GM12872 (cell line): ENCODE measurements around the gene AKT1.

Experiments used
- TF ChIP-seq, protein P1 (sequence below): IDR thresholded peaks from 3 replicates; pipeline ENCODE4 v1.5.1; 2011; ENCODE audit warnings: low read depth, mild to moderate bottlenecking, low read length, moderate library complexity; ENCODE audit not compliant: insufficient read depth

The AKT1 gene

DNA sequence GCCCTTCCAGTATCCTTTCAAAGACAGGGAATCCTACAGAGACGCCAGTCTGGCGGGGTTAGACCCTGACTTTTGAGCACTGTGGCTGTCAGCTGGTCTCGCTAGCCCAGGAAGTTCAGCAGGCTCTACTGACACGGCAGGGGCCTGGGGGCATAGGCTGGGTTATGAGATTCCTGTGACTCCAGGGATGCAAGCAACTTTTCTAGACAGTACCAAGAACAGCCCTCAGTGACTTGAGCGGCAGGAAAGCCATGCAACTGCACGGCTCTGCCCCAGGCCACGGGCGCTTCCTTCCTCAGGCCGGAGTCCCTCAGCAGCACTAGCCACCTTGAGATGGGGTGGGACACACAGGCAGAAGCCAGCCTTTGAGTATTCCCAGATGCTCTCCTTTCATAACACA is 47.7 kb downstream of the AKT1 start:
- TF ChIP-seq, protein P1, sequence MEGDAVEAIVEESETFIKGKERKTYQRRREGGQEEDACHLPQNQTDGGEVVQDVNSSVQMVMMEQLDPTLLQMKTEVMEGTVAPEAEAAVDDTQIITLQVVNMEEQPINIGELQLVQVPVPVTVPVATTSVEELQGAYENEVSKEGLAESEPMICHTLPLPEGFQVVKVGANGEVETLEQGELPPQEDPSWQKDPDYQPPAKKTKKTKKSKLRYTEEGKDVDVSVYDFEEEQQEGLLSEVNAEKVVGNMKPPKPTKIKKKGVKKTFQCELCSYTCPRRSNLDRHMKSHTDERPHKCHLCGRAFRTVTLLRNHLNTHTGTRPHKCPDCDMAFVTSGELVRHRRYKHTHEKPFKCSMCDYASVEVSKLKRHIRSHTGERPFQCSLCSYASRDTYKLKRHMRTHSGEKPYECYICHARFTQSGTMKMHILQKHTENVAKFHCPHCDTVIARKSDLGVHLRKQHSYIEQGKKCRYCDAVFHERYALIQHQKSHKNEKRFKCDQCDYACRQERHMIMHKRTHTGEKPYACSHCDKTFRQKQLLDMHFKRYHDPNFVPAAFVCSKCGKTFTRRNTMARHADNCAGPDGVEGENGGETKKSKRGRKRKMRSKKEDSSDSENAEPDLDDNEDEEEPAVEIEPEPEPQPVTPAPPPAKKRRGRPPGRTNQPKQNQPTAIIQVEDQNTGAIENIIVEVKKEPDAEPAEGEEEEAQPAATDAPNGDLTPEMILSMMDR: no peak

DNA sequence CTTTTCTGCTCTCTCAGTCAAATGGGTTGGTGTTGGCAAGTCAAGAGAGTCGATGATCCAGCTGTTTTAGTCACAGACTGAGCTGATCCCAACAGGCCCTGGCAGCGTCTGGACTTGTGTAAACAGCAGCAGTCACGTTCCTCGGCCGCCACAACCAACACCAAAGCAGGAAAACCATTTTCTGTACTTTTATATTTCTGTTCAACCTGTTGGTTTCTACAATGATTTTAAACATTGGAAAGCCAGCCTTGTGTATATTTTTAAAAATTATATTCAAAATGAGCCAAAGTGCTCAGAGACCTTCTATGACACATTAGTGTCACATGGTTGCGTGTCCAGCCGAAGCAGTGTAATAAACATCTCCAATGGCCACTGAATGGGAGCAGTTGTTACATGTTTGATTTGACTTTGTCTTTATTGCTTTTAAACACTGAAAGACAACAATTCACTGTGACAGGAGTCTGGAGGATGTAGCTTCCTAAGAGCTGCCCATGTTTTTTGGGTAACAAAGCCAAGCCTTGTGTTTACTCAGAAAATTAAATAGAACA is 48.5 kb downstream of the AKT1 start:
- TF ChIP-seq, protein P1: no peak

DNA sequence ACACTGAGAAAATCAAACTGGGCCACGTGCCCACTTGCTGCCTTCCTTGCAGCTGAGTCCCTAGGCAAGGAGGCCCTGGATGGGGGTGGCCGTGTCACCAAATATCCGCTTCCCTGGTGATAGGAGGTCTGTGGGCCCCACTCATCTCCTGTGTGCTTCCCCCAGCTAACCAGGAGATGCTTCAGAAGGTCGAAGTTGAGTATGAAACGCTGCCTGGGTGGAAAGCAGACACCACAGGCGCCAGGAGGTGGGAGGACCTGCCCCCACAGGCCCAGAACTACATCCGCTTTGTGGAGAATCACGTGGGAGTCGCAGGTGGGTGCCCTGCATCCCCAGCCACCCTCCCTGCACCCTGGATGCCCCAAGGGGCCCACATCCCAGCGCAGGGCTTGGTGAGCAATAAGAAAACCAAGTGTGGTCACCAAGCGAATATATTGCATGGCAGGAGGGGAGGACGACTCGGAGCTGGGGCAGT is 49.4 kb downstream of the AKT1 start:
- TF ChIP-seq, protein P1: no peak

DNA sequence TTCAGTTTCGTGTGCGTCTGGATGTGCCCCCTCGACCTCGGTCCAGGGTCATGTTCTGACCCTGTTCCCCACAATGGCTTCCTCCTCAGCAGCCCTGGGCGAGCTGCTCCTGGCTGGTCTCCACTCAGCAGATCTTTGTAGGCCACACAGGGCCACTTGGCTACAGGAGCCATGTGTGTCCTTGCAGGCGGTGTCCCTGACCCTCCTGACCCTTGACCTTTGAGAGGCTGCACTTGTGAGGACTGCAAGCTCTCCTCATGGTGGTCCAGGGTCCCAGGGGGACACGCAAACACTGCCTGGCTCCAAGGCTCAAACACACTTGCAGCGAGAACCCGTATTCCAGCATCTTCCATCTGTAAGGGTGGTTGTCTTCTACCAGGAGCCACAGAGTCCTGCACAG is 50.1 kb downstream of the AKT1 start:
- TF ChIP-seq, protein P1: no peak

DNA sequence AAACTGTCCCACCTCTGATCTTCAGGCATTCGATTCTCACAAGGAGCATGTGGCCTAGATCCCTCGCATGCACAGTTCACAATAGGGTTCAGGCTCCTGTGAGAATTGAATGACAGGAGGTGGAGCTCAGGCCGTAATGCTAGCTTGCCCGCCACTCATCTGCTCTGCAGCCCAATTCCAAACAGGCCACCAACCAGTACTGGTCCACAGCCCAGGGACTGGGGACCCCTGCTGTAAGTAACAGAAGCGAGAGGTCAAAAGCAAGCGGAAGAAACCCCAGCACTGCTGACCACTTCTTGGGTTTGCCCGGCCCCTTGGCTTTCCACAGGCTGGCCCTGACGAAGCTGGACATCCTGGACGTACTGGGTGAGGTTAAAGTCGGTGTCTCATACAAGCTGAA is 51.1 kb downstream of the AKT1 start:
- TF ChIP-seq, protein P1: no peak

DNA sequence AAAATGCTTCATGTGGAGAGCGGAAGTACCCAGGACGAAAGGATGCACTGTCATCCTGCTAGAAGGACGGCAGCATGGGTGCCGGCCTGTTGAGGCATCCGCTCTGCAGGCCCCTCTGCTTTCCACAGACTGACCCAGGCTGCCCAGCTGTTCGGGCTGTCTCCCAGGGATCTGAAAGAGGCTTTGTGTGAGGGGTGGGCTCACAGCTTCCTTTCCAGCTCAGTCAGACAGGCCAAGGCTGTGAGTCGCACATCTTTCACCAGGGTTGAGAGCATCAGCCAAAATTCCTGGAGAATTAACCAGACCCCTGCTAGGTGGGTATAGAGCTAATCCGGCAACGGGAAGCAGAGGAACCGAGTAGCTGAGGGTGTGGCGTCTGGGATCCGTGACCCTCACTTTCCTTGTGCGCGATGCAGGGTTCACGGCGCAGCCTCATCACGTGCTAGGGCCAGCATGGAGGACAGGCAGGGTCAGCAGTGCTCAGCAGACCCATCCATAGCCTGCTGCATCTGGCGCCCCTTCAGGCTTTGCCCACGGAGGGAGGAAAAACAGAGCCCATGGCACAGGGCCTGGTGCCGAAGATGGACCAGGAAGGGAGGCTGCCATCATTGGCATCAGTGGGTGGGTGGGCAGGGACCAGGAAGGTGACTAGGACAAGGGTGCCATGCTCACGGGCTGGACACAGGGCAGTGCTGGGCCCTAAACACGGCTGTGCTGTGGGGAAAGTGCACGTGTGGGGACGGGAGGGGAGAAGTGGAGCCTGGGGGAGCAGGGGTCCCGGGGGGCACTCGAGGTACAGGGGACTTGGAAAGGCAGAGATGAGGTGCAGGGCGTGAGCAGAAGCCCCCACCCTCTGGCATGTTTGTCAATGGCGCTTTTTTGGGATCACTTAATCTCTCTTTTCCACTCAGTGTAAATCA is 51.8 kb downstream of the AKT1 start:
- TF ChIP-seq, protein P1: no peak

DNA sequence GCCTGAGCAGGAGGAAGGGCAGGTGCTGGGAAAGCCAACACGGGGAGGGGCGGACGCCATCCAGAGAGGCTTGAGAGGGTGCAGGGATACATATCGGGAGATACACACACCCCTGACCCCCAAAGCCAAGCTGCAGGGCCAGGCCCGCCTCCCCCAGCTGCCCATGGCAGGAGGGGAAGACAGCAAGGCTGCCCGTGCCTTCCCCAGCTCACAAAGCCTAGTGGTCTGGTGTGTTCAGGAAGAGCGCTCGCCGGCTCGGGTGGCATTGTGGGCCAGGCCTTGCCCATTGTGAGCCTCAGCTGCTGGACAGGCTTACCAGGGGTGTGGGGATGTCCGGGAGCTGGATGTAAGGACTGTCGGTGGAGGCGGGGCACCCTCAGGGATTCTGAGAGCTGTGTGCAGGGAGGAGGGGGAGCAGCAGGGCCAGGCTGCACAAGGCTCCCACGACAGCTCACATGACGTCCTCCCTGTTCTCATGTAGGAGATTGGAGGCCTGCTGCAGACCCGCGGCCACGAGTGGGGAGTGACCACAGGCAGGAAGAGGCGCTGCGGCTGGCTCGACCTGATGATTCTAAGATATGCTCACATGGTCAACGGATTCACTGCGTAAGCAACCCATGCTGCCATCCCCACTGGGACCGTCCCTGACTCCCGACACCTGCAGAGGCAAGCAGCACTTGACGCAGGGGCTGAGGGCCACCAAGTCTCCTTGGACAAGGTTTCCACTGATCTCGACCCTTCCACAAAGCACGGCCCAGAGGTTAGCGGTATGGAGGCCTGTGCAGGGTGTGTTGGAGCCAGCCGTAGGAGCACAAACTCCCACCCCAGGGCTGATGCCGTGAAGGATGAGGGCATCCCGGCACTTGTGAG is 52.7 kb downstream of the AKT1 start:
- TF ChIP-seq, protein P1: no peak
